Measurements from ENCODE around the gene KCNJ10. TPM values are rescaled to one million over a fixed set of nuclear protein-coding genes. Genes with fewer than 3 reads are reported as not detected.

The KCNJ10 gene
- total and polyA plus RNA-seq, 8 donors = 0.05 to 0.09 (median 0.08) TPM; not detected in 5

- 88 to 100% methylated on average over 1 of the region's 1 CpG for WGBS, 2 donors
- Histone ChIP-seq H3K9me3 (no peaks in the 10 kb centered on the region), H3K36me3 (no peaks in the 10 kb centered on the region), H3K4me3 (no peak overlapping the region), H3K4me1 (no peaks in the 10 kb centered on the region), H3K27me3 (no peaks in the 10 kb centered on the region), H3K27ac (no peak overlapping the region)
- DNase-seq = no peak
- no peak for TF ChIP-seq CTCF (IDR thresholded peaks at IDR 0.05)
- intact Hi-C loops (cut with DNase I) = loop anchor here in 1 of 3 donors (10.0 kb wide), 1 partner anchor 224 kb away; no protein-coding TSS in a partner anchor
- no peak for FAIRE-seq
- ATAC-seq = no peak
Measured at GRCh38 chr1:160018900-160019299, 51.1 kb downstream of the KCNJ10 start.

GRCh38 chr1:160018347-160018746, 51.6 kb downstream of the KCNJ10 start:
- no peak for TF ChIP-seq CTCF (IDR thresholded peaks at IDR 0.05)
- WGBS, 2 donors = 73 to 78% methylated on average over 3 of the region's 3 CpGs
- DNase-seq (no peak), ATAC-seq (no peak), FAIRE-seq (no peak)
- H3K36me3 ChIP-seq = no peaks in the 10 kb centered on the region
- no peaks in the 10 kb centered on the region for H3K9me3 ChIP-seq
- H3K27ac ChIP-seq = no peak overlapping the region
- no peaks in the 10 kb centered on the region for H3K4me1 ChIP-seq
- no peaks in the 10 kb centered on the region for H3K27me3 ChIP-seq
- intact Hi-C loops (cut with DNase I) = loop anchor here in 1 of 3 donors (10.0 kb wide), 1 partner anchor 224 kb away; no protein-coding TSS in a partner anchor
- no peak overlapping the region for H3K4me3 ChIP-seq

- H3K9me3 ChIP-seq = no peaks in the 10 kb centered on the region
- no peaks in the 10 kb centered on the region for H3K4me1 ChIP-seq
- FAIRE-seq = no peak
- TF ChIP-seq CTCF (IDR thresholded peaks at IDR 0.05) = no peak
- no peak overlapping the region for H3K4me3 ChIP-seq
- intact Hi-C loops (cut with DNase I) = loop anchor here in 1 of 3 donors (10.0 kb wide), 1 partner anchor 223 kb away; no protein-coding TSS in a partner anchor
- WGBS, 2 donors = 38 to 53% methylated on average over 1 of the region's 1 CpG
- no peaks in the 10 kb centered on the region for H3K27me3 ChIP-seq
- ATAC-seq = no peak
- no peak for DNase-seq
- H3K36me3 ChIP-seq = no peaks in the 10 kb centered on the region
- H3K27ac ChIP-seq = no peak overlapping the region
Measured at GRCh38 chr1:160017592-160017991, 52.4 kb downstream of the KCNJ10 start.

GRCh38 chr1:160011781-160012180, 58.2 kb downstream of the KCNJ10 start:
- FAIRE-seq = no peak
- Histone ChIP-seq H3K27ac (no peak overlapping the region), H3K27me3 (no peaks in the 10 kb centered on the region), H3K9me3 (no peaks in the 10 kb centered on the region), H3K4me1 (no peaks in the 10 kb centered on the region), H3K36me3 (no peaks in the 10 kb centered on the region), H3K4me3 (no peak overlapping the region)
- TF ChIP-seq CTCF (IDR thresholded peaks at IDR 0.05) = no peak
- no peak for ATAC-seq
- DNase-seq = no peak
- intact Hi-C loops (cut with DNase I) = loop anchor here in 1 of 3 donors (10.0 kb wide), 1 partner anchor 217 kb away; no protein-coding TSS in a partner anchor
- 68 to 70% methylated on average over 3 of the region's 3 CpGs for WGBS, 2 donors

- FAIRE-seq (no peak), DNase-seq (no peak), ATAC-seq (no peak)
- no peak for TF ChIP-seq CTCF (IDR thresholded peaks at IDR 0.05)
- H3K27me3 ChIP-seq = no peaks in the 10 kb centered on the region
- intact Hi-C loops (cut with DNase I) = loop anchor here in 2 of 3 donors (5.0 to 10.0 kb wide), 2 partner anchors 212 to 215 kb away; no protein-coding TSS in a partner anchor
- no peak overlapping the region for H3K4me3 ChIP-seq
- no peak overlapping the region for H3K27ac ChIP-seq
- no peaks in the 10 kb centered on the region for H3K9me3 ChIP-seq
- no peaks in the 10 kb centered on the region for H3K36me3 ChIP-seq
- H3K4me1 ChIP-seq = no peaks in the 10 kb centered on the region
- WGBS, 2 donors = 31 to 34% methylated on average over 2 of the region's 2 CpGs
Measured at GRCh38 chr1:160009801-160010200, 60.2 kb downstream of the KCNJ10 start.

Measured in pancreas (tissue), 10 donors.